ENCODE data around the gene REV3L.

REV3L gene

GRCh38 chr6:111503660-111504059 is 20.6 kb upstream of the REV3L start:
- Histone ChIP-seq H3K27me3 (ENCODE audit: insufficient read depth, poor library complexity, severe bottlenecking) (no peaks in the 10 kb centered on the region), H3K27ac (replicated peaks) (no peak overlapping the region), H3K4me3 (replicated peaks; ENCODE audit: insufficient read depth, low read length) (no peak overlapping the region)
- DNase-seq (ENCODE audit: low read depth in 1 of 2, low spot score in 1 of 2) = no peak
- TF ChIP-seq REST (IDR thresholded peaks at IDR 0.05; ENCODE audit: insufficient replicate concordance, low read depth) (no peak), SPI1 (IDR thresholded peaks at IDR 0.05; ENCODE audit: borderline replicate concordance, low read depth) (no peak), CTCF (IDR thresholded peaks at IDR 0.05; ENCODE audit: insufficient read depth, low read length) (no peak), POLR2AphosphoS5 (IDR thresholded peaks at IDR 0.05; ENCODE audit: low read depth) (no peak), GABPA (IDR thresholded peaks at IDR 0.05; ENCODE audit: low read depth) (no peak)

GRCh38 chr6:111503194-111503593 is 20.2 kb upstream of the REV3L start:
- Histone ChIP-seq H3K27me3 (ENCODE audit: insufficient read depth, poor library complexity, severe bottlenecking) (no peaks in the 10 kb centered on the region), H3K4me3 (replicated peaks; ENCODE audit: insufficient read depth, low read length) (no peak overlapping the region), H3K27ac (replicated peaks) (no peak overlapping the region)
- TF ChIP-seq GABPA (IDR thresholded peaks at IDR 0.05; ENCODE audit: low read depth) (no peak), CTCF (IDR thresholded peaks at IDR 0.05; ENCODE audit: insufficient read depth, low read length) (no peak), REST (IDR thresholded peaks at IDR 0.05; ENCODE audit: insufficient replicate concordance, low read depth) (no peak), POLR2AphosphoS5 (IDR thresholded peaks at IDR 0.05; ENCODE audit: low read depth) (no peak), SPI1 (IDR thresholded peaks at IDR 0.05; ENCODE audit: borderline replicate concordance, low read depth) (no peak)
- no peak for DNase-seq (ENCODE audit: low read depth in 1 of 2, low spot score in 1 of 2)

- Histone ChIP-seq H3K27ac (replicated peaks) (no peak overlapping the region), H3K27me3 (ENCODE audit: insufficient read depth, poor library complexity, severe bottlenecking) (no peaks in the 10 kb centered on the region), H3K4me3 (replicated peaks; ENCODE audit: insufficient read depth, low read length) (no peak overlapping the region)
- TF ChIP-seq CTCF (IDR thresholded peaks at IDR 0.05; ENCODE audit: insufficient read depth, low read length) (no peak), POLR2AphosphoS5 (IDR thresholded peaks at IDR 0.05; ENCODE audit: low read depth) (no peak), SPI1 (IDR thresholded peaks at IDR 0.05; ENCODE audit: borderline replicate concordance, low read depth) (no peak), REST (IDR thresholded peaks at IDR 0.05; ENCODE audit: insufficient replicate concordance, low read depth) (no peak), GABPA (IDR thresholded peaks at IDR 0.05; ENCODE audit: low read depth) (no peak)
- no peak for DNase-seq (ENCODE audit: low read depth in 1 of 2, low spot score in 1 of 2)
Observed at GRCh38 chr6:111502154-111502553, 19.1 kb upstream of the REV3L start.

All from HL-60 (cell line).